Tibial nerve (tissue), 4 donors: ENCODE results near the gene MCF2L. TPM values are rescaled to one million over a fixed set of nuclear protein-coding genes. Genes with fewer than 3 reads are reported as not detected.

ENCODE experiments used
- DNase-seq, 2 donors: peaks; one replicate each; pipeline ENCODE4 v3.0.0-alpha.2; 2019; ENCODE audit warnings: low spot score in 2 of 2
- H3K27ac ChIP-seq, 4 donors: fragments of 200-600 bp; sonication (generic) in 3 of 4; one replicate each; pipeline ENCODE4 v1.5.1; 2017 to 2019; ENCODE audit warnings: mild to moderate bottlenecking in 1 of 4
- H3K27me3 ChIP-seq, 2 donors: fragments of 200-600 bp; sonication (generic) in 1 of 2; one replicate each; pipeline versions ENCODE4 v1.5.1 to v1.6.0; 2017 to 2019
- H3K36me3 ChIP-seq, 3 donors: fragments of 200-600 bp; sonication (generic); one replicate each; pipeline ENCODE4 v1.5.1; 2018 to 2019
- H3K4me1 ChIP-seq, 4 donors: fragments of 200-600 bp; sonication (generic) in 3 of 4; one replicate each; pipeline ENCODE4 v1.5.1; 2017 to 2019
- H3K4me3 ChIP-seq, 4 donors: fragments of 200-600 bp; sonication (generic) in 3 of 4; one replicate each; pipeline ENCODE4 v1.5.1; 2017 to 2019; ENCODE audit warnings: mild to moderate bottlenecking in 1 of 4, moderate library complexity in 1 of 4
- H3K9me3 ChIP-seq, 4 donors: fragments of 200-600 bp; sonication (generic) in 3 of 4; one replicate each; pipeline ENCODE4 v1.5.1; 2017 to 2019
- EP300 ChIP-seq, 2 donors: sonication (generic); formaldehyde crosslinking; IDR thresholded peaks; one replicate each; pipeline ENCODE4 v1.6.1; 2017; ENCODE audit warnings: antibody characterized with exemption in 2 of 2, mild to moderate bottlenecking in 1 of 2
- POLR2A ChIP-seq, 2 donors: fragments of 450-650 bp; IDR thresholded peaks; one replicate each; pipeline ENCODE4 v1.6.1; 2017; ENCODE audit warnings: antibody characterized with exemption in 2 of 2, mild to moderate bottlenecking in 2 of 2, moderate library complexity in 2 of 2
- WGBS, 2 donors: methylation state at CpG; one replicate each; pipeline ENCODE4 v1.1.5; 2018; 5-methylcytosine and 5-hydroxymethylcytosine counted together
- total RNA-seq, 4 donors: library from RNA; depleted of rRNA; stranded (reverse); fragments of >200 nt; gene quantifications; one replicate each; pipeline ENCODE4 v1.1.0, GENCODE V29; 2016
- TF ChIP-seq, protein P1 (sequence below), 5 experiments: fragments of 200-600 bp in 3 of 5; fragments of 450-650 bp in 2 of 5; sonication (generic) in 3 of 5; IDR thresholded peaks; one replicate each; pipeline ENCODE4 v1.5.1; 2016 to 2019; ENCODE audit warnings: antibody characterized with exemption in 5 of 5, mild to moderate bottlenecking in 3 of 5, moderate library complexity in 2 of 5

The MCF2L gene
- total RNA-seq, 4 donors from 2014 or later: 30.1 to 82.6 (median 45.3) TPM

DNA sequence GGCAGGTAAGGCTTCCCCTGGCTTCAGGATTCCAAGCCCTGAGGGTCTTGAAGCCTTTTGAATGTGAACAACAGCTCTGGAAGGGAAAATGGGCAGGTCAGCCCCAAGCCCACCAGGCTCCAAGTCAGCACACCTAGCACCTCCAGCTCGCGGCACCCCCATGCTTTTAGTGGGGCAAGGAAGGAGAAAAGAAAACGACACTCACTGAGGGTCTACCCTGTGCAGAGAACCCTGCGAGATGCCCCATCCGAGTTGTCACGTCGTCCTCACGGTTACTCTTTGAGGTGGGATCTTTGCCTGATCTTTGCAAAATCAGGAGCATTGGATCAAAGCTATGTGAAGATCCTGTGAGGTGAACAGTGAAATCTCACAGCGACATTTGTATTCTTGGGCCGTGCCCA is 147.9 kb downstream of the MCF2L start:
- DNase-seq: no peak
- H3K36me3 ChIP-seq: no peaks in the 10 kb centered on the region
- no peaks in the 10 kb centered on the region for H3K9me3 ChIP-seq
- peaks cover 0 to 3% of the 10 kb centered on the region in 2 donors for H3K27me3 ChIP-seq
- no peak for TF ChIP-seq EP300 (IDR thresholded peaks at IDR 0.05)
- TF ChIP-seq POLR2A (IDR thresholded peaks at IDR 0.05): no peak
- TF ChIP-seq, protein P1, sequence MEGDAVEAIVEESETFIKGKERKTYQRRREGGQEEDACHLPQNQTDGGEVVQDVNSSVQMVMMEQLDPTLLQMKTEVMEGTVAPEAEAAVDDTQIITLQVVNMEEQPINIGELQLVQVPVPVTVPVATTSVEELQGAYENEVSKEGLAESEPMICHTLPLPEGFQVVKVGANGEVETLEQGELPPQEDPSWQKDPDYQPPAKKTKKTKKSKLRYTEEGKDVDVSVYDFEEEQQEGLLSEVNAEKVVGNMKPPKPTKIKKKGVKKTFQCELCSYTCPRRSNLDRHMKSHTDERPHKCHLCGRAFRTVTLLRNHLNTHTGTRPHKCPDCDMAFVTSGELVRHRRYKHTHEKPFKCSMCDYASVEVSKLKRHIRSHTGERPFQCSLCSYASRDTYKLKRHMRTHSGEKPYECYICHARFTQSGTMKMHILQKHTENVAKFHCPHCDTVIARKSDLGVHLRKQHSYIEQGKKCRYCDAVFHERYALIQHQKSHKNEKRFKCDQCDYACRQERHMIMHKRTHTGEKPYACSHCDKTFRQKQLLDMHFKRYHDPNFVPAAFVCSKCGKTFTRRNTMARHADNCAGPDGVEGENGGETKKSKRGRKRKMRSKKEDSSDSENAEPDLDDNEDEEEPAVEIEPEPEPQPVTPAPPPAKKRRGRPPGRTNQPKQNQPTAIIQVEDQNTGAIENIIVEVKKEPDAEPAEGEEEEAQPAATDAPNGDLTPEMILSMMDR (IDR thresholded peaks at IDR 0.05): no peak
- H3K4me3 ChIP-seq: no peak overlapping the region
- WGBS, 2 donors: 91 to 93% methylated on average over 10 of the region's 10 CpGs
- H3K27ac ChIP-seq: no peak overlapping the region
- H3K4me1 ChIP-seq: no peaks in the 10 kb centered on the region

DNA sequence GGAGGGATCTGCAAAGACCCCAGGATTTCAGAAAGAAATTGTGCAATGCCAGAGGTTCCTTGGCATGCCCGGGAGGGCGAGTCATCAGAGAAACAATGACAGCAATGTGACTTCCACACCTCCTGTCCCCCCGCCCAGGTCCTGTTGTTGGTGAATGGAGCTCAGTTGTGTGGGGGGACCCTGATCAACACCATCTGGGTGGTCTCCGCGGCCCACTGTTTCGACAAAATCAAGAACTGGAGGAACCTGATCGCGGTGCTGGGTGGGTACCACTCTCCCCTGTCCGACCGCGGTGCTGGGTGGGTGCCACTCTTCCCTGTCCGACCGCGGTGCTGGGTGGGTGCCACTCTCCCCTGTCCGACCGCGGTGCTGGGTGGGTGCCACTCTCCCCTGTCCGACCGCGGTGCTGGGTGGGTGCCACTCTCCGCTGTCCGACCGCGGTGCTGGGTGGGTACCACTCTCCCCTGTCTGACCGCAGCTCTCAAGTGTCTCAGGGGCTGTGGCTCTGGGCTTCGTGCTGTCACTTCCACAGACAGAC is 148.4 kb downstream of the MCF2L start:
- Histone ChIP-seq H3K36me3 (no peaks in the 10 kb centered on the region), H3K27ac (no peak overlapping the region), H3K27me3 (no peaks in the 10 kb centered on the region), H3K4me3 (no peak overlapping the region), H3K4me1 (no peaks in the 10 kb centered on the region), H3K9me3 (no peaks in the 10 kb centered on the region)
- WGBS, 2 donors: 89 to 93% methylated on average over 24 to 26 of the region's 26 CpGs
- DNase-seq: no peak
- TF ChIP-seq, protein P1 (IDR thresholded peaks at IDR 0.05): no peak
- no peak for TF ChIP-seq EP300 (IDR thresholded peaks at IDR 0.05)
- TF ChIP-seq POLR2A (IDR thresholded peaks at IDR 0.05): no peak

DNA sequence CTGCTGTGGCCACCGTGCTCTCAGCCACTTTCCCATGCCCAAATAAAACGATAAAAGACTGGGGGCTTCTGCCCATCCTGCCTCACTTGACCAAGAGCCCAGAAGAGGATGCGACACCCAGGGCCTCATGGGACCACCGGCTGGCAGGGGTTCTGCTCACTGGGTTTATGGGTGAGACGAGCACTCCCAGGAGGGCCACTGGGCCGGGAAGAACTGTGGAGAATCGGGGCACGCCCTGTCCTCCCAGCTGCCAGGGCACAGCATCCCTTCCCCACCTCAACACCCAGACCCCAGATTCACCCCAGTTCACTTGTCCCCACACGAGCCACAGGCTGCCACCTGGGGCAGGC is 148.9 kb downstream of the MCF2L start:
- DNase-seq: no peak
- TF ChIP-seq POLR2A (IDR thresholded peaks at IDR 0.05) (no peak), EP300 (IDR thresholded peaks at IDR 0.05) (no peak)
- TF ChIP-seq, protein P1 (IDR thresholded peaks at IDR 0.05): no peak
- Histone ChIP-seq H3K27me3 (no peaks in the 10 kb centered on the region), H3K27ac (no peak overlapping the region), H3K9me3 (no peaks in the 10 kb centered on the region), H3K36me3 (no peaks in the 10 kb centered on the region), H3K4me3 (no peak overlapping the region), H3K4me1 (peaks cover 0 to 3% (median 0%) of the 10 kb centered on the region in 4 donors)
- WGBS, 2 donors: 74 to 90% methylated on average over 9 of the region's 9 CpGs

DNA sequence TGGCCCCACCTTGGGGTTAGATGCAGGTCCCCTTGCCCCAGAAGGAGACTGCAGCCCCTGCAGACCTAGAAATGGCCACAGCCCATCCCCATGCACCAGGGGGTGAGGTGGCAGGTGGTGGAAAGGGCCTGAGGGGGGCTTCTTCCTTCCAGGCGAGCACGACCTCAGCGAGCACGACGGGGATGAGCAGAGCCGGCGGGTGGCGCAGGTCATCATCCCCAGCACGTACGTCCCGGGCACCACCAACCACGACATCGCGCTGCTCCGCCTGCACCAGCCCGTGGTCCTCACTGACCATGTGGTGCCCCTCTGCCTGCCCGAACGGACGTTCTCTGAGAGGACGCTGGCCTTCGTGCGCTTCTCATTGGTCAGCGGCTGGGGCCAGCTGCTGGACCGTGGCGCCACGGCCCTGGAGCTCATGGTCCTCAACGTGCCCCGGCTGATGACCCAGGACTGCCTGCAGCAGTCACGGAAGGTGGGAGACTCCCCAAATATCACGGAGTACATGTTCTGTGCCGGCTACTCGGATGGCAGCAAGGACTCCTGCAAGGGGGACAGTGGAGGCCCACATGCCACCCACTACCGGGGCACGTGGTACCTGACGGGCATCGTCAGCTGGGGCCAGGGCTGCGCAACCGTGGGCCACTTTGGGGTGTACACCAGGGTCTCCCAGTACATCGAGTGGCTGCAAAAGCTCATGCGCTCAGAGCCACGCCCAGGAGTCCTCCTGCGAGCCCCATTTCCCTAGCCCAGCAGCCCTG is 149.4 kb downstream of the MCF2L start:
- Histone ChIP-seq H3K27me3 (no peaks in the 10 kb centered on the region), H3K4me1 (peaks cover 0 to 5% (median 0%) of the 10 kb centered on the region in 4 donors), H3K9me3 (no peaks in the 10 kb centered on the region), H3K36me3 (no peaks in the 10 kb centered on the region), H3K27ac (no peak overlapping the region), H3K4me3 (no peak overlapping the region)
- WGBS, 2 donors: 86 to 88% methylated on average over 36 to 41 of the region's 42 CpGs
- TF ChIP-seq EP300 (IDR thresholded peaks at IDR 0.05) (no peak), POLR2A (IDR thresholded peaks at IDR 0.05) (no peak)
- TF ChIP-seq, protein P1 (IDR thresholded peaks at IDR 0.05): no peak
- DNase-seq: no peak

DNA sequence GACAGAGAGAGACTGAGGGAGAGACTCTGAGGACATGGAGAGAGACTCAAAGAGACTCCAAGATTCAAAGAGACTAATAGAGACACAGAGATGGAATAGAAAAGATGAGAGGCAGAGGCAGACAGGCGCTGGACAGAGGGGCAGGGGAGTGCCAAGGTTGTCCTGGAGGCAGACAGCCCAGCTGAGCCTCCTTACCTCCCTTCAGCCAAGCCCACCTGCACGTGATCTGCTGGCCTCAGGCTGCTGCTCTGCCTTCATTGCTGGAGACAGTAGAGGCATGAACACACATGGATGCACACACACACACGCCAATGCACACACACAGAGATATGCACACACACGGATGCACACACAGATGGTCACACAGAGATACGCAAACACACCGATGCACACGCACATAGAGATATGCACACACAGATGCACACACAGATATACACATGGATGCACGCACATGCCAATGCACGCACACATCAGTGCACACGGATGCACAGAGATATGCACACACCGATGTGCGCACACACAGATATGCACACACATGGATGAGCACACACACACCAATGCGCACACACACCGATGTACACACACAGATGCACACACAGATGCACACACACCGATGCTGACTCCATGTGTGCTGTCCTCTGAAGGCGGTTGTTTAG is 150.3 kb downstream of the MCF2L start:
- Histone ChIP-seq H3K4me1 (peaks cover 0 to 5% (median 0%) of the 10 kb centered on the region in 4 donors), H3K4me3 (no peak overlapping the region), H3K27ac (no peak overlapping the region), H3K27me3 (no peaks in the 10 kb centered on the region), H3K36me3 (no peaks in the 10 kb centered on the region), H3K9me3 (no peaks in the 10 kb centered on the region)
- no peak for DNase-seq
- 85 to 88% methylated on average over 15 to 16 of the region's 16 CpGs for WGBS, 2 donors
- TF ChIP-seq EP300 (IDR thresholded peaks at IDR 0.05) (no peak), POLR2A (IDR thresholded peaks at IDR 0.05) (no peak)
- TF ChIP-seq, protein P1 (IDR thresholded peaks at IDR 0.05): no peak
